Gastrocnemius medialis (tissue), 4 donors: ENCODE measurements around the gene TSPAN9.

Experiments used
- POLR2A ChIP-seq, 2 donors: fragments of 450-650 bp; IDR thresholded peaks; one replicate each; pipeline ENCODE4 v1.6.1; 2017; ENCODE audit warnings: antibody characterized with exemption in 2 of 2, mild to moderate bottlenecking in 2 of 2, moderate library complexity in 2 of 2
- TF ChIP-seq, protein P1 (sequence below), 5 experiments: fragments of 450-650 bp in 3 of 5; fragments of 200-600 bp in 2 of 5; sonication (generic) in 2 of 5; IDR thresholded peaks in 4 of 5; conservative IDR thresholded peaks in 1 of 5; 1 replicate in 4 of 5; 2 replicates in 1 of 5; pipeline ENCODE4 v1.5.1; 2016 to 2019; ENCODE audit warnings: antibody characterized with exemption in 5 of 5, mild to moderate bottlenecking in 3 of 5, moderate library complexity in 3 of 5

DNA sequence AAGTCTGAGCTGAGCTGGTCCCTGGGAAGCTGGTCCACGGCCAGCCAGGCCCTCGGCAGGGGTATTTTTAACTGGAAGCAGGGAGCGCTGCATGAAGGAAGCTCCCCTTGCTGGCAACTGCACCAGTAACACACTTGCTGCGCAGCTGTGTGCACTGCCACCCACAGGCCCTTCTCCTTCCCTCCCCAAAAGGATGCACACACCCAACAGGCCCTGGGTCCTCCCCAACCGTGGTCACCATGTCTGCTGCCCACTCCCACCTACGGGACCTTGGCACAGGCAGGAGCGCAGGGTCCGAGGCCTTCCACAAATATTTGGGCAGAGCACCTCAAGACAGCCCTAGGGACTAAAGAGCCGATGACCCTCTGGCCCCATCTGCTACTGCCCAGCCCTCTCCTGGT, 256.8 kb downstream of the TSPAN9 start:
- TF ChIP-seq POLR2A (IDR thresholded peaks at IDR 0.05) = no peak
- TF ChIP-seq, protein P1, sequence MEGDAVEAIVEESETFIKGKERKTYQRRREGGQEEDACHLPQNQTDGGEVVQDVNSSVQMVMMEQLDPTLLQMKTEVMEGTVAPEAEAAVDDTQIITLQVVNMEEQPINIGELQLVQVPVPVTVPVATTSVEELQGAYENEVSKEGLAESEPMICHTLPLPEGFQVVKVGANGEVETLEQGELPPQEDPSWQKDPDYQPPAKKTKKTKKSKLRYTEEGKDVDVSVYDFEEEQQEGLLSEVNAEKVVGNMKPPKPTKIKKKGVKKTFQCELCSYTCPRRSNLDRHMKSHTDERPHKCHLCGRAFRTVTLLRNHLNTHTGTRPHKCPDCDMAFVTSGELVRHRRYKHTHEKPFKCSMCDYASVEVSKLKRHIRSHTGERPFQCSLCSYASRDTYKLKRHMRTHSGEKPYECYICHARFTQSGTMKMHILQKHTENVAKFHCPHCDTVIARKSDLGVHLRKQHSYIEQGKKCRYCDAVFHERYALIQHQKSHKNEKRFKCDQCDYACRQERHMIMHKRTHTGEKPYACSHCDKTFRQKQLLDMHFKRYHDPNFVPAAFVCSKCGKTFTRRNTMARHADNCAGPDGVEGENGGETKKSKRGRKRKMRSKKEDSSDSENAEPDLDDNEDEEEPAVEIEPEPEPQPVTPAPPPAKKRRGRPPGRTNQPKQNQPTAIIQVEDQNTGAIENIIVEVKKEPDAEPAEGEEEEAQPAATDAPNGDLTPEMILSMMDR (IDR thresholded peaks at IDR 0.05 in 4 of 5, conservative IDR thresholded peaks at IDR 0.05 in 1 of 5) = no peak
